ENCODE data around the gene CSMD2.

CSMD2 gene

DNA sequence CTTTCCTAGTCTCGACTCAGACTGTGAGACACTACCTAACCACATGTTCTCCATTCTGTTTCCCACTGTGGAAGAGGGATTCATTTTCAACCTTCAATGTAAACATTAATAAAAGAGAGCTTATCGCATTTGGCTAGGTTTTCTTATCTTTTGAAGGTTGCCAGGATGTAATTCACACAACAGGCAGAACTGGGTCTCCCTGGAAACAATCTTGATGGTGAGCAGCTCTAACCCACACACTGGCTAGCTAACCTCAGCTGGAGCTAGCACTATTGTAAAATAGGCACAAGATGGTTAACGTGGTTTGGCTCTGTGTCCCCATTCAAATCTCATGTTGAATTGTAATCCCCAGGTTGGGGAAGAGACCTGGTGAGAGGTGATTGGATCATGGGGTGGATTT is 617.5 kb downstream of the CSMD2 start:
- H3K4me3 ChIP-seq (ENCODE audit: low read depth, low read length) = no peak overlapping the region
- no peak for DNase-seq (ENCODE audit: low read depth)
- TF ChIP-seq, protein P1, sequence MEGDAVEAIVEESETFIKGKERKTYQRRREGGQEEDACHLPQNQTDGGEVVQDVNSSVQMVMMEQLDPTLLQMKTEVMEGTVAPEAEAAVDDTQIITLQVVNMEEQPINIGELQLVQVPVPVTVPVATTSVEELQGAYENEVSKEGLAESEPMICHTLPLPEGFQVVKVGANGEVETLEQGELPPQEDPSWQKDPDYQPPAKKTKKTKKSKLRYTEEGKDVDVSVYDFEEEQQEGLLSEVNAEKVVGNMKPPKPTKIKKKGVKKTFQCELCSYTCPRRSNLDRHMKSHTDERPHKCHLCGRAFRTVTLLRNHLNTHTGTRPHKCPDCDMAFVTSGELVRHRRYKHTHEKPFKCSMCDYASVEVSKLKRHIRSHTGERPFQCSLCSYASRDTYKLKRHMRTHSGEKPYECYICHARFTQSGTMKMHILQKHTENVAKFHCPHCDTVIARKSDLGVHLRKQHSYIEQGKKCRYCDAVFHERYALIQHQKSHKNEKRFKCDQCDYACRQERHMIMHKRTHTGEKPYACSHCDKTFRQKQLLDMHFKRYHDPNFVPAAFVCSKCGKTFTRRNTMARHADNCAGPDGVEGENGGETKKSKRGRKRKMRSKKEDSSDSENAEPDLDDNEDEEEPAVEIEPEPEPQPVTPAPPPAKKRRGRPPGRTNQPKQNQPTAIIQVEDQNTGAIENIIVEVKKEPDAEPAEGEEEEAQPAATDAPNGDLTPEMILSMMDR (IDR thresholded peaks at IDR 0.05; ENCODE audit: low read depth, low read length, missing control alignments) = no peak

DNA sequence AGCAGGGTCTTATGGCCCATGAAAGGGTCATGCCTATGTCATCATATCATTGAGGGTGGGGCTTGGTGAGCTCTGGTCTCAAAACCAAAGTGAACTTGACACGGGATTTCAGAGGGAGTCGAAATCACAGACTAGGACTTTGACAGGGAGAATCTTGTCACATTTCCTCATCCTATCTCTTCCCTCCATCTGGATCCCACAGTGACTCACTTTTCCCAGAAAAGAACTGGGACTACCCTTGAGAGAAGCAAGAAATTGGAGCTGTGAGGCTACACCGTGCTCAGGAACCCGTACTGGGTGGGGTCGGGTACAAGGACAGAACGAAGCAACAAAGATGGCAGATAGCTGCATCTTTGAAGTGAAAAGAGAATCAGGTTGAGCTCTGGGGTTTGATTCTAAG is 623.1 kb downstream of the CSMD2 start:
- TF ChIP-seq, protein P1 (IDR thresholded peaks at IDR 0.05; ENCODE audit: low read depth, low read length, missing control alignments) = no peak
- H3K4me3 ChIP-seq (ENCODE audit: low read depth, low read length) = no peak overlapping the region
- DNase-seq (ENCODE audit: low read depth) = no peak

DNA sequence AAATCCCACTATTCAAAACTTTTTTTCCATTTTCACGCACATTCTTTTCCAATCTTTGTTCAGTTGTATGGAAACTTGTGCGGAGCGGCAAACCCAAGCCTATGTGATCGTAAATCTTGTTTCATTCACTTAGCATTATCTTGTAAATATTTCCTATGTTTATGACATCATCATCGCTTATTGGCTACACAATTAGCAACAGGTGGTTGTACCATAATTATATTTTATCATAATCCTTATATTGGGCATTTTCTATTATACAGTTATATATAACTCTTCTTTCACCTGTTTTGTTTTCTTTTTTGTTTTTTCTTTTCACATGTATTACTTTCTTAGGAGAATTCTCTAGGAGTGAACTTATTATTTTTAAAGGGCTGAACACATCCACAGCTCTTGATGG is 627.1 kb downstream of the CSMD2 start:
- DNase-seq (ENCODE audit: low read depth) = no peak
- TF ChIP-seq, protein P1 (IDR thresholded peaks at IDR 0.05; ENCODE audit: low read depth, low read length, missing control alignments) = no peak

DNA sequence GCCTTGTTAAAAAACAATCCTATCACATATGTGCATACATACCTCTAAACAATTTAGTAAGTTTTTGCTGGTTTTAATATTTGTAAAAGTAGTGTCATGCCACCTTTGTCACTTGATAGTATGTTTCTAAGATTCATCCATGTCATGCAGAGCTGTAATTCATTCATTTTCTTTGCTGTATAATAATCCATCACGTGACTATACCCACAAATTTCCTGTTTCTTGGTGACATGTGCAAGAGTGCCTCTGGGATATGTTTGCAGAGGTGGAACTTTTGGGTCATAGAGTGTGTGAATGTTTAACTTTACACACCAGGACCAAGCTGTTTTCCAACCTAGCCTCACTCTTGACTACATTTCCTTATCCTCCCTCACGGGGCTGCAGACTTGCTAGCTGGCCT is 629.7 kb downstream of the CSMD2 start:
- TF ChIP-seq, protein P1 (IDR thresholded peaks at IDR 0.05; ENCODE audit: low read depth, low read length, missing control alignments) = no peak
- DNase-seq (ENCODE audit: low read depth) = no peak
- H3K4me3 ChIP-seq (ENCODE audit: low read depth, low read length) = no peak overlapping the region

More for the DNA sequence above, 627.1 kb downstream of the CSMD2 start:
- no peak overlapping the region for H3K4me3 ChIP-seq (ENCODE audit: low read depth, low read length)

DNA sequence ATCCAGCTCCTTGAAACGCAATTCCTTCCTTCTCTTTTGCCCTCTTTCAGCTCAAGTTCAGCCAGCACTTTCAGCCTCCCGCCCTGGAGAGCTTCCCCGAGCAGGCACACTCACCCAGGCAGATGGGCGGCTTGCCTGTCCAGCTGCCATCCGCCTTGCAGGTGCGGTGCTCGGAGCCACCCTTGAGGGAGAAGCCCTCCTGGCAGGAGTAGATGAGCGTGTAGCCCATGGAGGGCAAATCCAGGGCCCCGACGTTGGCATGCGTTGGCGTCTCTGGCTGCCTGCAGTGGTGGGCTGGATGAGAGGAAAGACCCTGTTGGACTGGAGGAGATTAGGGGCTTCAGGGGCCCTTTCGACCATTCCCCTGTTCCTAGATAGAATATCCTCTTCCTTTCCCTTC is 632.1 kb downstream of the CSMD2 start:
- H3K4me3 ChIP-seq (ENCODE audit: low read depth, low read length) = no peak overlapping the region
- no peak for DNase-seq (ENCODE audit: low read depth)
- TF ChIP-seq, protein P1 (IDR thresholded peaks at IDR 0.05; ENCODE audit: low read depth, low read length, missing control alignments) = no peak

DNA sequence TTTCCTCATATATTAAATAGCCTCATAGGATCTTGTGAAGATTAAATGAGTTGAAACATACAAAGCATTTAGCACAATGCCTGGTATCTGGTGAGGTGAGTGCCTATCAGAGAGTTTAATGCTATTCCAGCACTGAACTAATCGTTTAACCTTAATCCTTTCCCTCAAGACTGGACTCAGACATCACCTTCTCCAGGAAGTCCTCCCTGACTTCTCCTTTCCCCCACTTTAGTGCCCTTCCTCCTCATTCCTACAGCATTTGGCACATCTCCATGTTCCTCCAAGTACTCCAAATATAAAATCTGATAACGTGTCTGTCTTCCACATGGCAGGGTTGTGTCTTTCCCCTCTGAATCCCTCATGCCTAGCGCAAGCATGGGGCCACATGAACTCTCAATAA is 632.8 kb downstream of the CSMD2 start:
- TF ChIP-seq, protein P1 (IDR thresholded peaks at IDR 0.05; ENCODE audit: low read depth, low read length, missing control alignments) = no peak

DNA sequence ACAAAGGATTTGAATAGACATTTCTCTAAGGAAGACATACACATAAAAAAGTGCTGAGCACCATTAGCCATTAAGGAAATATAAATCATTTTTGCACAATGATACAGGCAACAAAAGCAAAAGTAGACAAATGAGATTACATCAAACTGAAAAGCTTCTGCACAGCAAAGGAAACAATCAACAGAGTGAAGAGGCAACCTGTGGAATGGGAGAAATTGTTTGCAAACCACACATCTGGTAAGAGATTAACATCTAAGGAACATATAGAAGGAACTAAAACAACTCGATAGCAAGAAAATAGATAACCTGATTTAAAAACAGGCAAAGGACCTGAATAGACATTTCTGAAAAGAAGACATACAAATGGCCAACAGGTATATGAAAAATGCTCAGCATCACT is 635.1 kb downstream of the CSMD2 start:
- no peak for DNase-seq (ENCODE audit: low read depth)
- TF ChIP-seq, protein P1 (IDR thresholded peaks at IDR 0.05; ENCODE audit: low read depth, low read length, missing control alignments) = no peak

More for the DNA sequence above, 632.8 kb downstream of the CSMD2 start:
- no peak for DNase-seq (ENCODE audit: low read depth)
- H3K4me3 ChIP-seq (ENCODE audit: low read depth, low read length) = no peak overlapping the region

More for the DNA sequence above, 635.1 kb downstream of the CSMD2 start:
- no peak overlapping the region for H3K4me3 ChIP-seq (ENCODE audit: low read depth, low read length)
